Endothelial cell of umbilical vein (primary cell): Measurements from ENCODE around the gene LCE1D. TPM values are rescaled to one million over a fixed set of nuclear protein-coding genes. Genes with fewer than 3 reads are reported as not detected.

Experiments
- BruUV-seq: library from RNA; stranded (reverse); fragments of 400-500 nt; replicated peaks from 2 replicates; lab custom pipeline; 2021; lab: Mats Ljungman, UMichigan
- CTCF ChIA-PET: fragments of 300-600, 350-600 bp; sonication (Branson Sonifier 250); formaldehyde crosslinking; loops from one replicate; lab custom pipeline; 2021; ENCODE audit warnings: antibody characterized with exemption, inconsistent platforms; lab: Charles Lee
- POLR2A ChIA-PET: fragments of 300-600, 350-600 bp; sonication (Branson Sonifier 250); formaldehyde crosslinking; loops from one replicate; lab custom pipeline; 2021; ENCODE audit warnings: antibody characterized with exemption, inconsistent platforms; lab: Charles Lee
- DNase-seq: peaks from one replicate; pipeline ENCODE4 v3.0.0-alpha.2; 2011; ENCODE audit warnings: low read depth, low spot score
- FAIRE-seq: peaks from 2 replicates; lab custom pipeline; 2011; peaks lifted over from hg19 to GRCh38; lab: Jason Lieb, UNC
- H2AFZ ChIP-seq: 2 replicates; pipeline ENCODE4 v1.6.0; 2012; ENCODE audit warnings: low read depth, low read length, control low read depth, inconsistent platforms
- H3K27ac ChIP-seq: 2 replicates; pipeline ENCODE4 v1.5.1; 2011; ENCODE audit warnings: low read depth, mild to moderate bottlenecking, control low read depth, low read length, moderate library complexity; ENCODE audit not compliant: insufficient read depth
- H3K27me3 ChIP-seq, 2 experiments: 2 replicates each; pipeline versions ENCODE4 v1.6.0 to v1.6.1; 2011; ENCODE audit warnings: low read length in 2 of 2, mixed read lengths in 1 of 2; ENCODE audit not compliant: control insufficient read depth in 2 of 2, insufficient read depth in 2 of 2
- H3K36me3 ChIP-seq, 2 experiments: 2 replicates in 1 of 2; 3 replicates in 1 of 2; pipeline ENCODE4 v1.5.1; 2011; ENCODE audit warnings: low read length in 2 of 2, mild to moderate bottlenecking in 1 of 2, moderate library complexity in 1 of 2; ENCODE audit not compliant: control insufficient read depth in 2 of 2, insufficient read depth in 2 of 2; ENCODE audit errors: extremely low read depth in 1 of 2
- H3K4me1 ChIP-seq: 3 replicates; pipeline ENCODE4 v1.5.1; 2011; ENCODE audit warnings: mild to moderate bottlenecking, low read length; ENCODE audit not compliant: control insufficient read depth, insufficient read depth; ENCODE audit errors: extremely low read depth
- H3K4me2 ChIP-seq: 2 replicates; pipeline ENCODE4 v1.6.1; 2011; ENCODE audit warnings: low read length, control low read depth, mixed read lengths; ENCODE audit not compliant: insufficient read depth
- H3K4me3 ChIP-seq, 3 experiments: fragments of 200-600 bp in 1 of 3; sonication (generic), shearing (Covaris generic) in 1 of 3; replicated peaks in 1 of 3; 2 replicates each; pipeline ENCODE4 v1.5.1; 2011 to 2016; ENCODE audit warnings: control low read depth in 3 of 3, low read length in 3 of 3, mild to moderate bottlenecking in 2 of 3, inconsistent platforms in 1 of 3, low read depth in 1 of 3, moderate library complexity in 1 of 3; ENCODE audit not compliant: insufficient read depth in 1 of 3
- H3K79me2 ChIP-seq: 2 replicates; pipeline ENCODE4 v1.6.0; 2012; ENCODE audit warnings: low read length, inconsistent platforms; ENCODE audit not compliant: control insufficient read depth, insufficient read depth
- H3K9ac ChIP-seq: replicated peaks from 2 replicates; pipeline ENCODE3; 2011; ENCODE audit warnings: low read length, control low read depth; ENCODE audit not compliant: insufficient read depth; ENCODE audit errors: extremely low read depth
- H3K9me1 ChIP-seq: replicated peaks from 3 replicates; pipeline ENCODE4 v1.6.0; 2011; ENCODE audit warnings: mild to moderate bottlenecking, low read length; ENCODE audit not compliant: control insufficient read depth, insufficient read depth; ENCODE audit errors: extremely low read depth
- H3K9me3 ChIP-seq: replicated peaks from 2 replicates; pipeline ENCODE4 v1.5.1; 2012; ENCODE audit warnings: low read length, inconsistent platforms; ENCODE audit not compliant: control insufficient read depth, insufficient read depth
- H4K20me1 ChIP-seq: replicated peaks from 2 replicates; pipeline ENCODE3; 2011; ENCODE audit warnings: mild to moderate bottlenecking, low read length; ENCODE audit not compliant: control insufficient read depth, insufficient read depth; ENCODE audit errors: extremely low read depth
- CTCF ChIP-seq, 2 donors: IDR thresholded peaks; 1 replicate in 1 of 2; 2 replicates in 1 of 2; pipeline ENCODE4 v1.5.1; 2011; ENCODE audit warnings: low read length in 2 of 2, mild to moderate bottlenecking in 2 of 2, moderate library complexity in 2 of 2, control low read depth in 1 of 2, inconsistent platforms in 1 of 2, low read depth in 1 of 2; ENCODE audit not compliant: insufficient read depth in 1 of 2; ENCODE audit errors: extremely low read depth in 1 of 2
- EZH2 ChIP-seq: IDR thresholded peaks from 2 replicates; pipeline ENCODE4 v1.6.1; 2012; ENCODE audit warnings: borderline replicate concordance, low read depth, mild to moderate bottlenecking, moderate library complexity, low read length, inconsistent platforms; ENCODE audit not compliant: severe bottlenecking
- FOS ChIP-seq: IDR thresholded peaks from 2 replicates; pipeline ENCODE4 v1.6.1; 2011; ENCODE audit warnings: mild to moderate bottlenecking, low read length, moderate library complexity, borderline replicate concordance; ENCODE audit not compliant: insufficient read depth
- GATA2 ChIP-seq: IDR thresholded peaks from 2 replicates; pipeline ENCODE4 v1.7.0; 2011; ENCODE audit warnings: low read depth, mild to moderate bottlenecking, moderate library complexity, mixed read lengths, low read length; ENCODE audit not compliant: insufficient read length, insufficient read depth
- JUN ChIP-seq: IDR thresholded peaks from 2 replicates; pipeline ENCODE4 v1.6.1; 2011; ENCODE audit warnings: borderline replicate concordance, low read depth; ENCODE audit not compliant: insufficient read length, insufficient read depth
- MAX ChIP-seq: IDR thresholded peaks from 2 replicates; pipeline ENCODE4 v1.6.1; 2011; ENCODE audit not compliant: insufficient read depth, insufficient read length
- MYC ChIP-seq: IDR thresholded peaks from one replicate; pipeline ENCODE4 v1.6.1; 2011; ENCODE audit warnings: mild to moderate bottlenecking, low read depth, low read length
- POLR2A ChIP-seq: IDR thresholded peaks from 2 replicates; pipeline ENCODE4 v1.6.1; 2012; ENCODE audit warnings: low read depth, mild to moderate bottlenecking, control low read depth, low read length
- POLR2AphosphoS5 ChIP-seq: IDR thresholded peaks from 2 replicates; pipeline ENCODE4 v1.6.1; 2012; ENCODE audit warnings: low read depth, mild to moderate bottlenecking, control low read depth, low read length, moderate library complexity; ENCODE audit not compliant: insufficient read depth
- dilution Hi-C: fragments of 300-500 bp; cut with MboI; formaldehyde crosslinking; loops from one replicate; pipeline ENCODE4 v1.15.0; 2019; ENCODE audit warnings: low sequenced_read_pairs; ENCODE audit not compliant: extremely low pct_ligation_motif_present
- intact Hi-C: fragments of 100-400 bp; cut with micrococcal nuclease; formaldehyde crosslinking; loops from one replicate; pipeline ENCODE4 v1.10.0; 2022
- polyA plus RNA-seq, 4 experiments: library from polyadenylated mRNA; depleted of rRNA in 3 of 4; stranded (reverse) in 3 of 4; unstranded in 1 of 4; fragments of >200 nt; gene quantifications; 2 replicates each; pipeline versions ENCODE4 v1.2.1 to v1.2.3, GENCODE V29; 2011 to 2012; ENCODE audit warnings: missing spikeins in 1 of 4
- total RNA-seq: library from RNA; stranded (reverse); gene quantifications from 2 replicates; pipeline ENCODE4 v1.2.3, GENCODE V29; 2021

Gene LCE1D
- total and polyA plus RNA-seq, 2 donors (not counting 3 experiments of a cell fraction or from before 2014, with no cell fraction given) = not detected

- FAIRE-seq (no peak), DNase-seq (no peak)
- CTCF ChIA-PET = interaction anchor here (0.8 kb wide), 1 partner anchor 11 kb away, joined by 3 read pairs; no protein-coding TSS in a partner anchor
- H3K4me1 ChIP-seq = no peaks in the 10 kb centered on the region
- no TSS peak for BruUV-seq
- no peak within 1 kb of the TSS for H3K9ac ChIP-seq
- H3K9me3 ChIP-seq = no peaks in the 10 kb centered on the region
- POLR2A ChIA-PET = no interaction called here
- H3K79me2 ChIP-seq = no peaks in the 10 kb centered on the region
- H3K36me3 ChIP-seq = no peaks in the 10 kb centered on the region
- intact Hi-C loops (no loop called here), dilution Hi-C loops (no loop called here)
- no peak within 1 kb of the TSS for H3K4me3 ChIP-seq
- H2AFZ ChIP-seq = no peak within 1 kb of the TSS
- TF ChIP-seq JUN (no peak), POLR2AphosphoS5 (no peak), MYC (no peak), EZH2 (no peak), MAX (no peak), POLR2A (no peak), GATA2 (no peak), CTCF (IDR thresholded peaks at IDR 0.05; ENCODE audit: extremely low read depth in 1 of 2, insufficient read depth in 1 of 2, low read depth in 1 of 2, low read length in 2 of 2) (no peak), FOS (no peak)
- no peaks in the 10 kb centered on the region for H4K20me1 ChIP-seq
- no peak within 1 kb of the TSS for H3K4me2 ChIP-seq
- no peaks in the 10 kb centered on the region for H3K9me1 ChIP-seq
- H3K27ac ChIP-seq = no peak within 1 kb of the TSS
- no peaks in the 10 kb centered on the region for H3K27me3 ChIP-seq
Observed at GRCh38 chr1:152757747-152758146, 38.8 kb upstream of the LCE1D start, which contains the start of gene KPRP. Gene KPRP (plus strand): TSS chr1:152758025. CDS start chr1:152759589, 1,564 bp downstream.
